H1 (cell line): Measurements from ENCODE around the gene DMWD. TPM values are rescaled to one million over a fixed set of nuclear protein-coding genes. Genes with fewer than 3 reads are reported as not detected.
A peak's percentile ranks its signal among the peaks of the same experiment; 100 is the strongest.

Experiments used
- CTCF ChIA-PET: fragments of 300-600 bp; sonication (Branson Sonifier 250); formaldehyde crosslinking; loops from one replicate; lab custom pipeline; 2021; ENCODE audit not compliant: partially characterized antibody; lab: Charles Lee
- POLR2A ChIA-PET: fragments of 300-600 bp; sonication (Branson Sonifier 250); formaldehyde crosslinking; loops from one replicate; lab custom pipeline; 2021; ENCODE audit warnings: inconsistent platforms; ENCODE audit not compliant: partially characterized antibody; lab: Charles Lee
- DNase-seq, 2 experiments: peaks; one replicate each; pipeline versions ENCODE4 v3.0.0 to v3.0.0-alpha.2; 2010 to 2022; ENCODE audit warnings: low spot score in 2 of 2, low read depth in 1 of 2, mixed read lengths in 1 of 2
- FAIRE-seq: peaks from 2 replicates; lab custom pipeline; 2011; peaks lifted over from hg19 to GRCh38; lab: Jason Lieb, UNC
- H2AFZ ChIP-seq: 2 replicates; pipeline ENCODE4 v1.8.1; 2012; ENCODE audit warnings: low read length, inconsistent platforms
- H2AK5ac ChIP-seq: 2 replicates; pipeline ENCODE4 v1.6.1; 2013; ENCODE audit warnings: low read depth, low read length
- H2BK120ac ChIP-seq: replicated peaks from 2 replicates; pipeline ENCODE3; 2013; ENCODE audit warnings: low read depth, low read length, inconsistent platforms
- H2BK12ac ChIP-seq: 2 replicates; pipeline ENCODE4 v1.6.1; 2013; ENCODE audit warnings: low read depth, low read length
- H2BK15ac ChIP-seq: 2 replicates; pipeline ENCODE4 v1.6.1; 2013; ENCODE audit warnings: low read length
- H2BK20ac ChIP-seq: 2 replicates; pipeline ENCODE4 v1.6.1; 2013; ENCODE audit warnings: low read length
- H2BK5ac ChIP-seq: 2 replicates; pipeline ENCODE4 v1.6.1; 2013; ENCODE audit warnings: low read depth, low read length
- H3K14ac ChIP-seq: 2 replicates; pipeline ENCODE4 v1.6.1; 2013; ENCODE audit warnings: inconsistent platforms; ENCODE audit not compliant: insufficient read length
- H3K18ac ChIP-seq: 2 replicates; pipeline ENCODE4 v1.6.1; 2013; ENCODE audit warnings: low read length; ENCODE audit errors: extremely low read depth
- H3K23ac ChIP-seq: 2 replicates; pipeline ENCODE4 v1.6.1; 2013; ENCODE audit warnings: inconsistent platforms; ENCODE audit not compliant: insufficient read length
- H3K23me2 ChIP-seq: 2 replicates; pipeline ENCODE4 v1.6.1; 2013; ENCODE audit warnings: low read depth, low read length
- H3K27ac ChIP-seq: 2 replicates; pipeline ENCODE4 v1.6.1; 2011; ENCODE audit warnings: low read depth, low read length, inconsistent platforms
- H3K27me3 ChIP-seq, 4 experiments: replicated peaks in 1 of 4; 1 replicate in 1 of 4; 2 replicates in 3 of 4; pipeline versions ENCODE4 v1.6.1 to v1.8.1; 2011 to 2013; ENCODE audit warnings: low read length in 3 of 4, mild to moderate bottlenecking in 3 of 4, inconsistent platforms in 2 of 4, mixed read lengths in 2 of 4, moderate library complexity in 1 of 4; ENCODE audit not compliant: control insufficient read depth in 3 of 4, insufficient read depth in 3 of 4; ENCODE audit errors: extremely low read depth in 1 of 4
- H3K36me3 ChIP-seq, 4 experiments: 2 replicates each; pipeline versions ENCODE4 v1.6.1 to v1.8.1; 2011 to 2013; ENCODE audit warnings: mild to moderate bottlenecking in 4 of 4, low read length in 3 of 4, moderate library complexity in 2 of 4, control low read depth in 1 of 4, inconsistent platforms in 1 of 4; ENCODE audit not compliant: insufficient read depth in 4 of 4, control insufficient read depth in 2 of 4
- H3K4ac ChIP-seq: replicated peaks from 2 replicates; pipeline ENCODE3; 2013; ENCODE audit warnings: low read length, low read depth, mixed read lengths, inconsistent platforms; ENCODE audit not compliant: insufficient read length
- H3K4me1 ChIP-seq, 4 experiments: replicated peaks in 1 of 4; 1 replicate in 1 of 4; 2 replicates in 3 of 4; pipeline versions ENCODE4 v1.6.1 to v1.8.1; 2011 to 2013; ENCODE audit warnings: low read length in 3 of 4, inconsistent platforms in 2 of 4, mixed read lengths in 1 of 4; ENCODE audit not compliant: insufficient read depth in 4 of 4, control insufficient read depth in 3 of 4
- H3K4me2 ChIP-seq, 2 experiments: 2 replicates each; pipeline versions ENCODE4 v1.6.1 to v1.8.1; 2011 to 2013; ENCODE audit warnings: low read depth in 2 of 2, low read length in 2 of 2, control low read depth in 1 of 2, inconsistent platforms in 1 of 2, mild to moderate bottlenecking in 1 of 2; ENCODE audit not compliant: insufficient read depth in 1 of 2
- H3K4me3 ChIP-seq, 4 experiments: fragments of 200-600, 300-600 bp in 1 of 4; sonication (generic), shearing (Covaris generic), sonication (Bioruptor Twin) in 1 of 4; 2 replicates each; pipeline versions ENCODE4 v1.5.1 to v1.8.1; 2011 to 2016; ENCODE audit warnings: low read length in 4 of 4, low read depth in 3 of 4, control low read depth in 2 of 4, inconsistent platforms in 2 of 4, mild to moderate bottlenecking in 2 of 4, mixed read lengths in 1 of 4, moderate library complexity in 1 of 4; ENCODE audit not compliant: insufficient read depth in 2 of 4; ENCODE audit errors: extremely low read depth in 1 of 4
- H3K56ac ChIP-seq: replicated peaks from 2 replicates; pipeline ENCODE3; 2013; ENCODE audit warnings: low read depth, mild to moderate bottlenecking, mixed read lengths, low read length, inconsistent platforms; ENCODE audit not compliant: insufficient read length
- H3K79me1 ChIP-seq: 2 replicates; pipeline ENCODE4 v1.6.1; 2013; ENCODE audit warnings: low read depth, low read length, control low read depth
- H3K79me2 ChIP-seq, 2 experiments: 2 replicates each; pipeline versions ENCODE4 v1.6.1 to v1.8.1; 2012 to 2013; ENCODE audit warnings: low read length in 2 of 2, mild to moderate bottlenecking in 2 of 2, inconsistent platforms in 1 of 2; ENCODE audit not compliant: insufficient read depth in 2 of 2, control insufficient read depth in 1 of 2
- H3K9ac ChIP-seq, 4 experiments: replicated peaks in 1 of 4; 1 replicate in 1 of 4; 2 replicates in 3 of 4; pipeline versions ENCODE4 v1.6.1 to v1.8.1; 2011 to 2013; ENCODE audit warnings: low read depth in 3 of 4, low read length in 3 of 4, control low read depth in 2 of 4, mild to moderate bottlenecking in 2 of 4, moderate library complexity in 2 of 4, inconsistent platforms in 1 of 4; ENCODE audit errors: extremely low read depth in 1 of 4
- H3K9me3 ChIP-seq, 2 experiments: 2 replicates each; pipeline versions ENCODE4 v1.6.1 to v1.8.1; 2012 to 2013; ENCODE audit warnings: mild to moderate bottlenecking in 2 of 2, moderate library complexity in 2 of 2, control low read depth in 1 of 2, inconsistent platforms in 1 of 2, low read depth in 1 of 2, low read length in 1 of 2, mixed read lengths in 1 of 2; ENCODE audit not compliant: insufficient read depth in 2 of 2
- H4K20me1 ChIP-seq, 2 experiments: replicated peaks in 1 of 2; 2 replicates each; pipeline versions ENCODE3 to v1.8.1; 2011 to 2013; ENCODE audit warnings: inconsistent platforms in 2 of 2, low read length in 2 of 2, mild to moderate bottlenecking in 1 of 2; ENCODE audit not compliant: insufficient read depth in 2 of 2, control insufficient read depth in 1 of 2
- H4K5ac ChIP-seq: 2 replicates; pipeline ENCODE4 v1.6.1; 2013; ENCODE audit warnings: low read length, low read depth, mixed read lengths, inconsistent platforms; ENCODE audit not compliant: insufficient read length
- H4K8ac ChIP-seq: 2 replicates; pipeline ENCODE4 v1.8.0; 2013; ENCODE audit warnings: mild to moderate bottlenecking, moderate library complexity, low read length, inconsistent platforms; ENCODE audit not compliant: insufficient read depth; ENCODE audit errors: extremely low read depth
- H4K91ac ChIP-seq: replicated peaks from 2 replicates; pipeline ENCODE3; 2013; ENCODE audit warnings: low read length, mixed read lengths, inconsistent platforms; ENCODE audit not compliant: insufficient read length
- CBX5 ChIP-seq: fragments of 300-800, 300-1000 bp; sonication (generic); IDR thresholded peaks from 2 replicates; pipeline ENCODE4 v1.7.1; 2016; ENCODE audit warnings: antibody characterized with exemption, low read length, low read depth
- CHD2 ChIP-seq: IDR thresholded peaks from 2 replicates; pipeline ENCODE4 v1.6.1; 2012; ENCODE audit warnings: low read length, improper control_type of control experiment
- CTBP2 ChIP-seq: IDR thresholded peaks from 2 replicates; pipeline ENCODE4 v1.7.0; 2011; ENCODE audit warnings: borderline replicate concordance, mild to moderate bottlenecking, moderate library complexity, mixed read lengths, low read length; ENCODE audit not compliant: insufficient read depth, insufficient read length
- JUND ChIP-seq: IDR thresholded peaks from 2 replicates; pipeline ENCODE4 v1.6.1; 2011; ENCODE audit warnings: mild to moderate bottlenecking, improper control_type of control experiment, low read length
- POLR2AphosphoS5 ChIP-seq: IDR thresholded peaks from 2 replicates; pipeline ENCODE4 v1.6.1; 2011; ENCODE audit warnings: low read depth, low read length
- SAP30 ChIP-seq: fragments of 300-600 bp; sonication (generic); IDR thresholded peaks from 2 replicates; pipeline ENCODE4 v1.7.1; 2012; ENCODE audit warnings: low read length, moderate library complexity, mild to moderate bottlenecking, inconsistent platforms; ENCODE audit not compliant: insufficient read depth, insufficient replicate concordance
- SIRT6 ChIP-seq: IDR thresholded peaks from one replicate; pipeline ENCODE4 v1.7.1; 2012; ENCODE audit warnings: low read length, inconsistent platforms
- SP1 ChIP-seq: IDR thresholded peaks from 2 replicates; pipeline ENCODE4 v1.6.1; 2011; ENCODE audit warnings: low read depth, low read length
- TAF1 ChIP-seq: IDR thresholded peaks from 2 replicates; pipeline ENCODE4 v1.6.1; 2011; ENCODE audit warnings: mild to moderate bottlenecking, low read depth, low read length
- TCF12 ChIP-seq: IDR thresholded peaks from 2 replicates; pipeline ENCODE4 v1.6.1; 2011; ENCODE audit warnings: low read depth, mild to moderate bottlenecking, low read length
- ZNF274 ChIP-seq: IDR thresholded peaks from 2 replicates; pipeline ENCODE4 v1.7.0; 2012; ENCODE audit warnings: low read length, borderline replicate concordance; ENCODE audit errors: extremely low read depth
- WGBS, 2 experiments: shearing (Covaris generic) in 1 of 2; methylation state at CpG; one replicate each; pipeline versions ENCODE4 v1.1.6 to v1.1.7; 2013 to 2015; ENCODE audit warnings: low lambda C conversion rate in 2 of 2, mixed read lengths in 2 of 2, inconsistent platforms in 1 of 2, low coverage in 1 of 2, missing lambda C conversion rate in 1 of 2; ENCODE audit not compliant: insufficient replicate concordance in 2 of 2, insufficient coverage in 1 of 2, insufficient read length in 1 of 2; ENCODE audit errors: extremely low coverage in 1 of 2, missing lambda C conversion rate in 1 of 2; 5-methylcytosine and 5-hydroxymethylcytosine counted together
- polyA plus RNA-seq, 7 experiments: library from polyadenylated mRNA; depleted of rRNA in 3 of 7; stranded (reverse) in 5 of 7; unstranded in 2 of 7; fragments of >200 nt in 5 of 7; fragments of 200-250 nt in 2 of 7; gene quantifications; 1 replicate in 5 of 7; 2 replicates in 1 of 7; 4 replicates in 1 of 7; pipeline versions ENCODE4 v1.2.1 to v1.2.3, GENCODE V29; 2011 to 2013; ENCODE audit warnings: missing spikeins in 2 of 7, mixed read lengths in 2 of 7
- total RNA-seq: library from RNA; stranded (reverse); fragmentation: NEBNext Ultra II Directional; extraction: Animal tissue kit (Norgen Biotek cat#: 25700); gene quantifications from 2 replicates; pipeline ENCODE4 v1.2.1, GENCODE V29; 2021

The DMWD gene
- total and polyA plus RNA-seq, 2 of the 8 experiments (the other 6 are each of a cell fraction or from before 2014, with no cell fraction given): 13.6 to 41.0 TPM

DNA sequence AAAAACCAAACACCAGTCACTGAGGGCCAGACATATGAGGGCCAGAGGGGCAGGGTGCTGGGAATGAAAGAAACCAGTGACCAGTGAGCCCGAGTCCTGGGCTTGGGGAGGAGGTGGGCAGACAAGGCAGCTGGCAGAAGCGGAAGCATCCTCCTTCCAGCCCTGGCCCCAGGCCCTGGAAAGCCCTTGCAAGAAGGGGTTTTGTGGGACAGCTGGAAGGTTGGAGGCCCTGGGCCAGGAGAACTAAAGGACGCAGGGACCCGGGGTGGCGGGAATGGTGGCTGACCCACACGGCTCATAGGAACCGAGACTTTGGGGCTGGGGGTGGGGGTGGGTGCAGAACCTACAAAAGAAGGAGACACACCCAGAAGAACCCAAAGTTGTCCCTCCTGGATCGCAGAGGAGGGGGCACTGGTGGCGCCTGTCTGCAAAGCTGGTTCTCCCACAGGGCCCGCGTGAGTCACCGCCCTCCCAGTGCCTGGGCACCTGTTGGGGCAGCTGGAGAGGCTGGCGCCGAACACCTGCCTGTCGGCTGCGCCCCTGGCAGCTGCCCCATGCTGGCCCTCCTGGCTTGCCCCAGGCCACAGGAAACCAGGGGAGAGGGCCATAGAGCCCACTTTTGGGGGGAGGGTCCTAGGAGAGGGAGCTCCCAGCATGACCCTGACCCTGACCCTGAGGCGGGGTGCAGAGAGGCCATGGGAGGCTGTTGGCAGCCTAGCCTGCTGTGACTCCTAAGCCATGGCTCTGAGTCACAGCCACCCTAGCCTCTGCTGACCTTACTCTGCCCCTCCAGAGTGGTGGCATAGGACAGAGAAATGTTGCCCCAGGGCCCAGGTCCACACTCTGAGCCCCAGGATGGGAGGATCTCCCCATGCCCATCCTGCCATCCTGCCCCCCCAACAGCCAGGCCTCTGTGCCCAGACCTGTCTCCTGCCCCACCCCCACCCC, 11.2 kb downstream of the DMWD start:
- Histone ChIP-seq H3K9me3 (no peaks in the 10 kb centered on the region), H3K27ac (no peak overlapping the region), H3K4ac (no peak overlapping the region), H3K23ac (no peak overlapping the region), H2AK5ac (0 out of 2 replicates have a peak overlapping the region, but pooled peaks have one; percentile 39), H3K4me3 (no peak overlapping the region), H3K56ac (no peak overlapping the region), H3K36me3 (peaks cover 3 to 24% (median 11%) of the 10 kb centered on the region in 4 experiments; a peak in 6 of 8 replicates), H3K23me2 (peaks cover 4% of the 10 kb centered on the region; the same call in 1 of the 2 replicates), H4K5ac (no peak overlapping the region), H3K79me2 (no peaks in the 10 kb centered on the region), H2BK5ac (no peak overlapping the region), H3K27me3 (peaks cover 0 to 6% (median 0%) of the 10 kb centered on the region in 4 experiments; a peak in 1 of 7 replicates), H2BK120ac (no peak overlapping the region), H3K4me2 (no peak overlapping the region), H2BK15ac (no peak overlapping the region), H4K91ac (no peak overlapping the region), H4K20me1 (peaks cover 15 to 20% of the 10 kb centered on the region in 2 experiments), H3K79me1 (0 out of 2 replicates have a peak, but pooled peaks cover 4% of the 10 kb centered on the region), H3K14ac (no peak overlapping the region), H2AFZ (no peak overlapping the region), H3K18ac (no peak overlapping the region), H3K4me1 (peaks cover 3 to 26% (median 15%) of the 10 kb centered on the region in 4 experiments), H3K9ac (no peak overlapping the region), H2BK20ac (0 out of 2 replicates have a peak overlapping the region, but pooled peaks have one; percentile 32), H4K8ac (peak overlapping the region; percentile 2; the same call in 1 of the 2 replicates), H2BK12ac (0 out of 2 replicates have a peak overlapping the region, but pooled peaks have one; percentile 39)
- ChIA-PET POLR2A (interaction anchor here (0.9 to 9.5 kb wide), 13 partner anchors 8 to 82 kb away, joined by 3 to 133 read pairs (median 5); partner anchors contain the start of genes DMWD, SIX5 and SYMPK), CTCF (interaction anchor here (0.5 to 5.1 kb wide), 10 partner anchors 8 to 110 kb away, joined by 3 to 45 read pairs (median 4); partner anchors contain the start of genes FBXO46, IRF2BP1 and SIX5)
- WGBS, 2 experiments: 88% methylated on average over 16 of the region's 17 CpGs; no CpG with 5 or more reads in 1 of the 2 experiments
- DNase-seq: no peak
- FAIRE-seq: no peak
- no peak for TF ChIP-seq TCF12
- TF ChIP-seq TAF1: no peak
- TF ChIP-seq SIRT6: no peak
- no peak for TF ChIP-seq SAP30
- no peak for TF ChIP-seq SP1
- TF ChIP-seq CHD2: no peak
- no peak for TF ChIP-seq ZNF274
- no peak for TF ChIP-seq POLR2AphosphoS5
- TF ChIP-seq CBX5: no peak
- TF ChIP-seq CTBP2: no peak
- no peak for TF ChIP-seq JUND
